Trophoblast cell (in vitro differentiated cells and primary cell): ENCODE measurements around the gene MYCN.

Source experiments
- DNase-seq, 2 donors: peaks; one replicate each; pipeline ENCODE4 v3.0.0-alpha.2; 2016
- H2AFZ ChIP-seq: 2 replicates; pipeline ENCODE4 v1.6.1; 2013; ENCODE audit warnings: low read length, moderate library complexity, mild to moderate bottlenecking; ENCODE audit not compliant: insufficient read depth, poor library complexity
- H2AK5ac ChIP-seq: 2 replicates; pipeline ENCODE4 v1.6.1; 2013; ENCODE audit warnings: mild to moderate bottlenecking, low read length
- H2BK120ac ChIP-seq: 2 replicates; pipeline ENCODE4 v1.6.1; 2013; ENCODE audit warnings: low read length, mild to moderate bottlenecking, moderate library complexity; ENCODE audit not compliant: insufficient read depth, poor library complexity
- H2BK12ac ChIP-seq: 2 replicates; pipeline ENCODE4 v1.6.1; 2013; ENCODE audit warnings: mild to moderate bottlenecking, low read length, moderate library complexity
- H2BK5ac ChIP-seq: 2 replicates; pipeline ENCODE4 v1.6.1; 2013; ENCODE audit warnings: low read length, low read depth, moderate library complexity, mild to moderate bottlenecking; ENCODE audit not compliant: poor library complexity
- H3K14ac ChIP-seq: 2 replicates; pipeline ENCODE4 v1.6.1; 2013; ENCODE audit warnings: mild to moderate bottlenecking, low read length
- H3K18ac ChIP-seq: 2 replicates; pipeline ENCODE4 v1.6.1; 2013; ENCODE audit warnings: mild to moderate bottlenecking, low read length
- H3K23ac ChIP-seq: 2 replicates; pipeline ENCODE4 v1.6.1; 2013; ENCODE audit warnings: low read length
- H3K27ac ChIP-seq: 2 replicates; pipeline ENCODE4 v1.5.1; 2013; ENCODE audit warnings: low read depth, mild to moderate bottlenecking, inconsistent platforms, low read length, moderate library complexity
- H3K27me3 ChIP-seq: 2 replicates; pipeline ENCODE4 v1.6.1; 2013; ENCODE audit warnings: inconsistent platforms, mild to moderate bottlenecking, low read length, moderate library complexity; ENCODE audit not compliant: insufficient read depth
- H3K36me3 ChIP-seq, 2 experiments: 1 replicate in 1 of 2; 2 replicates in 1 of 2; pipeline ENCODE4 v1.6.1; 2013; ENCODE audit warnings: low read length in 2 of 2, mild to moderate bottlenecking in 2 of 2, moderate library complexity in 1 of 2; ENCODE audit not compliant: insufficient read depth in 2 of 2, control insufficient read depth in 1 of 2
- H3K4ac ChIP-seq: 2 replicates; pipeline ENCODE4 v1.6.1; 2013; ENCODE audit warnings: low read depth, mild to moderate bottlenecking, low read length, moderate library complexity
- H3K4me1 ChIP-seq, 2 experiments: 1 replicate in 1 of 2; 2 replicates in 1 of 2; pipeline ENCODE4 v1.6.1; 2013; ENCODE audit warnings: low read length in 2 of 2, mild to moderate bottlenecking in 2 of 2, moderate library complexity in 1 of 2; ENCODE audit not compliant: insufficient read depth in 2 of 2, control insufficient read depth in 1 of 2
- H3K4me2 ChIP-seq: 2 replicates; pipeline ENCODE4 v1.6.1; 2013; ENCODE audit warnings: inconsistent platforms, mild to moderate bottlenecking, low read length, moderate library complexity
- H3K4me3 ChIP-seq: 2 replicates; pipeline ENCODE4 v1.5.1; 2013; ENCODE audit warnings: mild to moderate bottlenecking, low read depth, low read length, inconsistent platforms
- H3K79me1 ChIP-seq: one replicate; pipeline ENCODE4 v1.6.1; 2013; ENCODE audit warnings: low read length
- H3K79me2 ChIP-seq: 2 replicates; pipeline ENCODE4 v1.6.1; 2013; ENCODE audit warnings: low read length, mild to moderate bottlenecking; ENCODE audit not compliant: control insufficient read depth, insufficient read depth, poor library complexity
- H3K9ac ChIP-seq: 2 replicates; pipeline ENCODE4 v1.6.1; 2013; ENCODE audit warnings: mild to moderate bottlenecking, low read length
- H3K9me3 ChIP-seq: 2 replicates; pipeline ENCODE4 v1.6.1; 2013; ENCODE audit warnings: low read depth, mild to moderate bottlenecking, control low read depth, inconsistent platforms, low read length; ENCODE audit not compliant: insufficient read depth
- H4K12ac ChIP-seq: 2 replicates; pipeline ENCODE4 v1.6.1; 2013; ENCODE audit warnings: low read depth, mild to moderate bottlenecking, low read length, moderate library complexity
- H4K8ac ChIP-seq: 2 replicates; pipeline ENCODE4 v1.6.1; 2013; ENCODE audit warnings: low read depth, mild to moderate bottlenecking, low read length, moderate library complexity
- H4K91ac ChIP-seq: one replicate; pipeline ENCODE4 v1.6.1; 2013; ENCODE audit warnings: low read depth, mild to moderate bottlenecking, low read length, moderate library complexity
- WGBS: extraction: QIAGEN DNeasy Blood & Tissue Kit; methylation state at CpG from one replicate; pipeline ENCODE4 v1.1.7; 2013; ENCODE audit warnings: missing lambda C conversion rate; ENCODE audit not compliant: insufficient read length, insufficient coverage; ENCODE audit errors: extremely low coverage; 5-methylcytosine and 5-hydroxymethylcytosine counted together

MYCN gene

GRCh38 chr2:15929861-15930260 is 10.5 kb upstream of the MYCN start:
- Histone ChIP-seq H2BK12ac (no peak overlapping the region), H3K4me1 (peaks cover 19 to 23% of the 10 kb centered on the region in 2 experiments), H4K91ac (no peak overlapping the region), H3K27ac (no peak overlapping the region), H3K4me2 (no peak overlapping the region), H3K14ac (no peak overlapping the region), H3K23ac (no peak overlapping the region), H2AK5ac (no peak overlapping the region), H3K9me3 (no peaks in the 10 kb centered on the region), H3K9ac (no peak overlapping the region), H3K4me3 (no peak overlapping the region), H3K18ac (no peak overlapping the region), H2BK120ac (no peak overlapping the region), H4K12ac (no peak overlapping the region), H3K79me2 (no peaks in the 10 kb centered on the region), H3K4ac (no peak overlapping the region), H3K36me3 (no peaks in the 10 kb centered on the region), H4K8ac (no peak overlapping the region), H2BK5ac (no peak overlapping the region), H3K27me3 (no peaks in the 10 kb centered on the region), H2AFZ (no peak overlapping the region), H3K79me1 (peaks cover 15% of the 10 kb centered on the region)
- no peak for DNase-seq
- no CpG with 5 or more reads among the region's 5 CpGs for WGBS

GRCh38 chr2:15930589-15931318 is 9.6 kb upstream of the MYCN start:
- no peak overlapping the region for H3K18ac ChIP-seq
- H2AK5ac ChIP-seq, result no peak overlapping the region
- WGBS, result no CpG with 5 or more reads among the region's 5 CpGs
- no peak for DNase-seq
- no peak overlapping the region for H2BK5ac ChIP-seq
- no peaks in the 10 kb centered on the region for H3K36me3 ChIP-seq
- H3K4ac ChIP-seq, result no peak overlapping the region
- no peak overlapping the region for H3K14ac ChIP-seq
- no peaks in the 10 kb centered on the region for H3K27me3 ChIP-seq
- no peak overlapping the region for H4K12ac ChIP-seq
- H4K91ac ChIP-seq, result no peak overlapping the region
- no peak overlapping the region for H2BK12ac ChIP-seq
- no peak overlapping the region for H4K8ac ChIP-seq
- H3K79me1 ChIP-seq, result peaks cover 15% of the 10 kb centered on the region
- no peak overlapping the region for H3K23ac ChIP-seq
- peaks cover 19 to 23% of the 10 kb centered on the region in 2 experiments for H3K4me1 ChIP-seq
- H3K79me2 ChIP-seq, result no peaks in the 10 kb centered on the region
- no peak overlapping the region for H3K27ac ChIP-seq
- H3K4me3 ChIP-seq, result no peak overlapping the region
- H2AFZ ChIP-seq, result no peak overlapping the region
- H2BK120ac ChIP-seq, result no peak overlapping the region
- H3K9ac ChIP-seq, result no peak overlapping the region
- H3K9me3 ChIP-seq, result no peaks in the 10 kb centered on the region
- no peak overlapping the region for H3K4me2 ChIP-seq

- no peak overlapping the region for H2BK120ac ChIP-seq
- no peak overlapping the region for H3K4ac ChIP-seq
- peaks cover 15% of the 10 kb centered on the region for H3K79me1 ChIP-seq
- no peak for DNase-seq
- no peaks in the 10 kb centered on the region for H3K79me2 ChIP-seq
- H4K91ac ChIP-seq, result no peak overlapping the region
- no peaks in the 10 kb centered on the region for H3K9me3 ChIP-seq
- no peak overlapping the region for H3K23ac ChIP-seq
- H3K18ac ChIP-seq, result no peak overlapping the region
- H3K9ac ChIP-seq, result no peak overlapping the region
- no peak overlapping the region for H4K8ac ChIP-seq
- H2AFZ ChIP-seq, result no peak overlapping the region
- no peak overlapping the region for H3K27ac ChIP-seq
- H3K27me3 ChIP-seq, result no peaks in the 10 kb centered on the region
- H3K36me3 ChIP-seq, result no peaks in the 10 kb centered on the region
- H2BK5ac ChIP-seq, result no peak overlapping the region
- WGBS, result no CpG with 5 or more reads among the region's 2 CpGs
- no peak overlapping the region for H3K4me2 ChIP-seq
- no peak overlapping the region for H4K12ac ChIP-seq
- no peak overlapping the region for H2BK12ac ChIP-seq
- H3K14ac ChIP-seq, result no peak overlapping the region
- H3K4me1 ChIP-seq, result peaks cover 19 to 23% of the 10 kb centered on the region in 2 experiments
- no peak overlapping the region for H3K4me3 ChIP-seq
- H2AK5ac ChIP-seq, result no peak overlapping the region
These were observed 8.9 kb upstream of the MYCN start for GRCh38 chr2:15931319-15931890.

DNA sequence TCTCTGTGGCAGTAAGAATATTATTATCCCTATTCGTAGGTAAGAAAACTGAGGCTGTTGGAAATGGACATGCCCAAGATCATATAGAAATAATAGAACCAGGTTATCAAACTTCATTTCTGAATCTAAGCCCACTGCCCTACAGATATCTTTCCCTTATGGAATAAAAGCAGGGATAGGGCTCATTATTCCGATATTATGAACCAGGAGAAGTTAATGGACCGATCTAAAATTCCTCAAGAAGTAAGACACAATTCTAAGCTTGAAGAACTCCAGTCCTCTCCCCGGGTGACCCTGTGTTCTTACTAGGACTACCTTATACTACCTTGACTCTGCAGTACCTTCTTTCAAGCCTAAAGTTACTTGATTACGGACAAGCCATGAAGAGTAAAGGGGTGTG is 8.4 kb upstream of the MYCN start:
- Histone ChIP-seq H3K9me3 (no peaks in the 10 kb centered on the region), H2BK120ac (no peak overlapping the region), H2AFZ (no peak overlapping the region), H2BK5ac (no peak overlapping the region), H3K79me1 (peaks cover 15% of the 10 kb centered on the region), H4K8ac (no peak overlapping the region), H3K36me3 (no peaks in the 10 kb centered on the region), H3K27me3 (no peaks in the 10 kb centered on the region), H3K23ac (no peak overlapping the region), H3K27ac (no peak overlapping the region), H3K4ac (no peak overlapping the region), H3K18ac (no peak overlapping the region), H3K4me1 (peaks cover 19 to 23% of the 10 kb centered on the region in 2 experiments), H2AK5ac (no peak overlapping the region), H3K9ac (no peak overlapping the region), H4K91ac (no peak overlapping the region), H3K79me2 (no peaks in the 10 kb centered on the region), H4K12ac (no peak overlapping the region), H3K4me3 (no peak overlapping the region), H2BK12ac (no peak overlapping the region), H3K14ac (no peak overlapping the region), H3K4me2 (no peak overlapping the region)
- no CpG with 5 or more reads among the region's 5 CpGs for WGBS
- no peak for DNase-seq
